HG03159 (cell line): ENCODE data around the gene PUSL1.
A peak's percentile ranks its signal among the peaks of the same experiment; 100 is the strongest.

Experiments
- ATAC-seq: cut with Tn5 transposase; IDR thresholded peaks from one replicate; pipeline ENCODE4 v1.9.1; 2021; ENCODE audit warnings: mild to moderate bottlenecking, moderate library complexity; ENCODE audit not compliant: unreplicated experiment

The PUSL1 gene

DNA sequence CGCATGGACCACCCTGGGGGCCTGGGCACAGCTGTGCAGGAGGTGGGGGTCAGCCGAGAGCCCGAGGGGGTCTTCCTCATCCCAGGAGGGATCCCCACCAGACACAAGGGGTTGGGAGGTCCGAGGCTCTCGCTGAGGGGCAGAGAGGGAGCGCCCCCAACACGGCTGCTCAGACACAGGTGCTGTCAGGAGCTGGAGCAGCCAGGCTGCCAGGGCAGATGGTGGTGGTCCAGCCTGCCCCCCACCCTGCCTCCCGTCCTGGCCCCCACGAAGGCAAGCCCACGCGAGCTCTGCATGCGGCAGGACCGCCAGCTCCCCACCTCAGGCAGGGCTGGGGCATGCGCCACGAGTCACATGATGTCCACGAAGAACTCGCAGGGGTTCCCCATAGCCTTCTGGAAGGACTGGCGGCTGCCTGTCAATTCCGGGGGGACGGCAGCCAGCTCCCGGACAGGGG is 27.4 kb downstream of the PUSL1 start:
- ATAC-seq = no peak

DNA sequence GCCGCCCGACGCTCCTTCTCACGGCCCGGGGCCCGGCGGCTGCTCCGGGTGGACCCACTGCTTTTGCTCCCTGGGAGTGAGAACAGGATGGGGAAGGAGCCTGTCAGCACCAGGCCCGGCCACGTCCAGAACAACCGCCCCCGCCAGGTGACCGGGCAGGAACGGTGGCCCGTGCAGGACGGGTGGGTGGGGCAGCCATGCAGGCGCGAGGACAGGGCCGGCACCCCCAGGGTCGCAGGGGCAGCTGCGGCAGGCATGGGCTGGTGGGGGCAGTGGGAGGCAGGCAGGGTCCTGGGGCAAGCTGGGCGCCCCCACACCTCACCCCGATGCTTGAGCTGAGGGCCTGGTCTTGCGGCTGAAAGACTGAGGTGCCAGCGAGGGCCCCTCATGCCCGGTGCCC is 28.0 kb downstream of the PUSL1 start:
- ATAC-seq = no peak

DNA sequence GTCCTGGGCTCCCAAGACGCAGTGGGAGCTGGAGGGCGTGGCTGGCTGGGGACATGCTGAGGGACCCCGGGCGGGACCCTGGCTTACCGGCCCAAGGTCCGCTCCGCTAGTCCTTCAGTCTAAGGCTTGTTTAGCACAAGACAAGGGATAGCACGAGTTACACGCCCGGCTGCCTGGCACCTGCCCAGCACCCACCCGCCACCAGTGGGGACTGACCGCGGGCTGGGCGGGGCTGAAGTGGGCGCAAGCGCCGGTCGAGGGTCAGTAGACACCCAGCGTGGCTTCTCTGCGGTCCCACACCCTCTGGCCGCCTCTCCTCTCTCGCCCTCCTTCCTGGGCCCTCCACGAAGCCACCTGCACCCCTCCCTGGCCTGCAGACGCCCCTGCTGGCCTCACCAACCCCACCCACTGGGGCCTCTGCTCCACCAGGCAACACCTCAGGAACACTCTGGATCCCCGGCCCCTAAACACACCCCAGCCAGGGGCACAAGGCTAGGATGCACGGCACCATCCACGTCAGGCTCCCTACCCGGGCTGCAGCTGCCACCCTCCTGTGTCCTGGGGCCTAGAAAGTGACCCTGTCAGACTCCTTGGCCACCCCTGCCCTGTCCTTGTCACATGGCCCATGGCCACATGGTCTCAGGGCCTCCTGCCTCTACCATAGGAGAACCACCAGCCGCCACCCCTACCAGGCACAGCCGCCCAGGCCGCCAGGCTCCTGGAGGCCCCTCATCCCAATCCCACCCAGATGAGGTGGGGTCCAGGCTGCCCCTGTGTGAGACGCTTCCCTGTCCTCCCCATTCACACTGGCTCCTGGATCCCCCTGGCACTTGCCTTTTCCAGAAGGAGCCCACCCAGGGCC is 28.8 kb downstream of the PUSL1 start:
- ATAC-seq = no peak

DNA sequence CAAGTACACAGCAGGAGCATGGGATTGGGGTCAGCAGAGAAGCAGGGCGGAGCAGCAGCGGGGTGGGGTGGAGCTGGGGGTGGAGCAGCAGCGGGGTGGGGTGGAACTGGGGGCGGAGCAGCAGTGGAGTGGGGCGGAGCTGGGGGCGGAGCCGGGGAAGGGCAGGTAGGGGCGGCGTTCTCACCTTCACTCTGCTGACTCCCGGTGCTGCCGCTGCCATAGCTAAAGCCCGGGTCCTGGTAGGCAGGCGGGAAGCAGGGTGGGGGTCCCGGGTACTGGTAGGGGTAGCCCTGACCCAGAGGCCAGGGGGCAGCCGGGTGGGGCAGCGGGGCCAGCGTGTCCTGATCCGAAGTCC is 29.4 kb downstream of the PUSL1 start:
- no peak for ATAC-seq

- ATAC-seq = no peak
Observed at GRCh38 chr1:1338278-1338677, 29.9 kb downstream of the PUSL1 start.

GRCh38 chr1:1340185-1340584 is 31.8 kb downstream of the PUSL1 start:
- ATAC-seq = no peak

- ATAC-seq = no peak
Observed at GRCh38 chr1:1340791-1341548, 32.6 kb downstream of the PUSL1 start.

- ATAC-seq = no peak
Observed at GRCh38 chr1:1341549-1342021, 33.2 kb downstream of the PUSL1 start.

DNA sequence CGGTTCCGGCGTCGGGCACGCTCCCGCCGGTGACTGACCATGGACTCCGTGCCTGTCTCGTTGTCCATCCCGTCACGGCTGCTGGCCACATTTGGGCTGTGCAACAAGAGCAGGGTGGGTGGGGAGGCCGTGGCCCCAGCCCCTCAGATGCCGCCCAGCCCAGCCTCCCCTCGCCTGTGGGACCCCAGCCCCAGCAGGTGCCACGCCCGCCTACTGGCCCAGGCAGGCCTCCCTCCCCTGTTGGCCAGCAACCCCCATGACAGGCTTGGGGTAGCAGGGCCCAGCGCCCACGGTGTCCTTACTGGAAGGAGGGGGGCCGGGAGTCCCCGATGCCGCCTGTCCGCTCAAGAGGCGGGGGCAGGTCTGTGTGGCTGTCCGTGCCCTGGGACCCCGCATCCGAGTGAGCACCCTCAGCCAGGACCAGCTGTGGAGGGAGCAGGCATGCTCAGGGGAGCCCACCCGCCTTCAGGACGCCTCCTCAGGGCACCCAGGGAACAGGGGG is 33.7 kb downstream of the PUSL1 start:
- no peak for ATAC-seq

DNA sequence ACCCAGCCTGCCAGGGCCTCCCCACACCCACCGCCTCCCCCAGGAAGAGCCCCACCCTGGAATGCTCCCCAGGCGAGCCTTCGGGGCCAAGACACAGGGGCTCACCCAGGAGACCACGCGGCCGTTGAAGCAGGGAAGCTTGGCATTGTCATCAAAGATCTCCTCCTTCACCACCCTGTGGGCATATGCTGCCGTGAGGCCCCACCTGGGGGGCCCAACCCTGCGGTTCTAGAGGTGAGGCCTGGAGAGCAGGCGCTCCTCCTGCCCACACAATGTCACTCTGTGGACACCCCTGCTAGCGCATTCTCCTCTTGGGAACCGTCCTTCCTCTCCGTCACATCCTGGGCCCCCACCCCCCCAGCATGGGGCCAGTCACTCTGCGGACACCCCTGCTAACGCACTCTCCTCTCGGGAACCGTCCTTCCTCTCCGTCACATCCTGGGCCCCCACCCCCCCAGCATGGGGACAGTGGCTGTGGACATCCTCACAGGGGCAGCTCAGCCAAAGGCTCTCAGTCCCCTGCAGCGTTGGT is 34.3 kb downstream of the PUSL1 start:
- no peak for ATAC-seq

DNA sequence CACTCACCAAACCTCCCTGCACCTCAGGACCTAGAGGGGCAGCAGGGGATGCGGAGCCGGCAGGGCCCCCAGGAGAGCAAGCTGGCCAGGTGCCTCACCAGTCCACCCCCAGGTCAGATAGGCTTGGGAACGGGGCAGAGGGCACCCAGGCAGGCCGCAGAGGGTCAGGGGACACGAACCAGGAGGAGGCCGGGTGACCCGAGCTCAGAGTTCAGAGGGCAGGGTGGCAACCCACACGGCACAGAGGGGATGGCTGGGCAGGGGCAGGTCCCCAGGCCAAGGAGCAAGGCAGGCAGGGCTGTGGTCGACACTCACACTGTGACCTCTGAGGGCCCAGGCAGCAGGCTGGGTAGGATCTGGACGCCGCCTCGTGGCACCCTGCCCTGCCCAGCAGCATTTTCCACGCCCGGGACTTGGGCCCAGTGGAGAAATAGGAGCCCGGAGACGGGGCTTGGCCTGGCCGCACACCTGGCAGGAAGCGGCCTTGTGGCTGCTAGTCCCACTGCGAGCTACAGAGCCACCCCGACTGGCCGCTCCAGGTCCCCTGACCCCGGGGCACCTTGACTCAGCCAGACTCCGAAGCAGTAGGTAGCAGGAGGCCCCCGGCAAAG is 35.5 kb downstream of the PUSL1 start:
- no peak for ATAC-seq

GRCh38 chr1:1344655-1345361 is 36.4 kb downstream of the PUSL1 start:
- no peak for ATAC-seq

DNA sequence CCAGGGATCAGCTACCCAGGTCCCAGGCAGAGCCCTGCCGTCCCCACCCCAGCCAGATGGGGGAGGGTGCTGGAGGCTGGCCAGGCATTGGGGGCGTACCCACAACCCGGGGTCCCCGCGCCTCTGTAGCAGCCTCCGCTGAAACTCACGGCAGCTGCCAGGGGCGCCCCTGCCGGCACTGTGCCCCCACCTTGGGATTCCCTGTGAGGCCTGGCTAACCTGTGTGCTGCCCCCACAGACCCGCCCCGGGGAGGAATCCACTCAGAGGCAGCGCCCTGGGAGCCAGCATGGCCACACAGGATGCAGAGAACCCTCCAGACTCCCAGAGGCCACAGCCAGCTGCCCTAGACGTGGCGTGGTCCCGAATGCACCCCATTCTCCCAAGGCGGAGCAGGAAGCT is 37.0 kb downstream of the PUSL1 start:
- ATAC-seq = no peak

- no peak for ATAC-seq
Observed at GRCh38 chr1:1345860-1346500, 37.6 kb downstream of the PUSL1 start.

- ATAC-seq = no peak
Observed at GRCh38 chr1:1346501-1346890, 38.1 kb downstream of the PUSL1 start.

DNA sequence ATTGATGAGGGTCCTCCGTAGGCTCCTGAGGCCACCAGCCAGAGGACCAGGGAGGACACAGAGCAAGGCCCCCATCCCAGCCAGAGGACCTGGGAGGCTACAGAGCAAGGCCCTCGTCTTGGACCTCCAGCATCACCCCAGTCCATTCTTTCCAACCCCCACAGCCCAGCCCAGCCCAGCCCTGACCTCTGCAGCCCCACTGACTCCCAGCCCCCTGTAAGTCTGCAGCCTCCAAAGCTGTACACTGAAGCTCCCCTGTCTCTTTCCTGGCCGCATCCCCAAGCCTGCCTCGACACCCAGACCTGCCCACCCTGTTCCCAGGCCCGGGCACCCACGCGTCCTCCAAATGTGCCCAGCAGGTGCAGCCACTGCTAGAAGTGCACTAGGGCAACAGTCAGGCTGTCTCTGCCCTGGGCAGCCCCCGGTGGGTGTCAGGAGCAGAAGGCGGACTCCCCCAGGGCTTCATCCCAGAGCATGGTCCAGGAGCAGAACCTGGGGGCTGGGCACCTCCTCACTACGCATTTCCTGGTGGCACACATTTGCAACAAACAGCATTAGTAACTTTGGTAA is 38.7 kb downstream of the PUSL1 start:
- ATAC-seq = no peak

DNA sequence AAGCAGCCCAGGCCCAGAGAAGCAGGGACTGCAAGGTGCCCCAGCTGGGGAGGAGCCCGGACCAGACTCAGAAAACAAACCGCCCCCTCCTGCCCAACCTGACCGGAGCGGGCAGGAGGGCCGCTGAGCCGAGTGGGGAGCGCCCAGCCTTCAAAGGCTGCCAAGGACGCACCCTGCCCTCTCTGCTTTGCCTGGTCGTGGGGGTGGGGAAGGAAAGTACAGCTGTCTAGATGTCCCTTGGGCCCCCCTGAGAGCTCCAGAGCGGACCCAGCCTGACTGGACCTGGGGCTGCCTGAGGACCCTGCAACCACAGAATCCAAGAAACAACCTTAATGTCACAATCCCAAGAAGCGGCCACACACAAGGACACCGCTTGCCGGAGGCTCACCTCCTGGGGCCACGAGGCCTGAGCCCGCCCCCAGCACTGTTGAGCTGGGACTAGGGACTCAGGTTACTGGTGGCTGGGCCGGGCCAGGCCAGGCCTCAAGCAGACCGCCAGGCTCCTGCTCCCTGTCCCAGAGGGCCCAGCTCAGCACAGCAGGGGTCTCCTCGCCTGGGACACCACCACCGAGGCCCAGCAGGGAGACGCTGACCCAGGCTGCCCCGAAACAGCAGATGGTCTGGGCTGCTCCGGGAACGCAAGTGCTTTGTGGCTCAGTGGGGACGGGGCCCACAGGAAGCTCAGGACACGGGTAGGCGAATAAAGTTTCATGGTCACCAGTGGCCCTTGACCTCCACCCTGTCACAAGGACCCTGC is 39.4 kb downstream of the PUSL1 start:
- ATAC-seq = no peak

DNA sequence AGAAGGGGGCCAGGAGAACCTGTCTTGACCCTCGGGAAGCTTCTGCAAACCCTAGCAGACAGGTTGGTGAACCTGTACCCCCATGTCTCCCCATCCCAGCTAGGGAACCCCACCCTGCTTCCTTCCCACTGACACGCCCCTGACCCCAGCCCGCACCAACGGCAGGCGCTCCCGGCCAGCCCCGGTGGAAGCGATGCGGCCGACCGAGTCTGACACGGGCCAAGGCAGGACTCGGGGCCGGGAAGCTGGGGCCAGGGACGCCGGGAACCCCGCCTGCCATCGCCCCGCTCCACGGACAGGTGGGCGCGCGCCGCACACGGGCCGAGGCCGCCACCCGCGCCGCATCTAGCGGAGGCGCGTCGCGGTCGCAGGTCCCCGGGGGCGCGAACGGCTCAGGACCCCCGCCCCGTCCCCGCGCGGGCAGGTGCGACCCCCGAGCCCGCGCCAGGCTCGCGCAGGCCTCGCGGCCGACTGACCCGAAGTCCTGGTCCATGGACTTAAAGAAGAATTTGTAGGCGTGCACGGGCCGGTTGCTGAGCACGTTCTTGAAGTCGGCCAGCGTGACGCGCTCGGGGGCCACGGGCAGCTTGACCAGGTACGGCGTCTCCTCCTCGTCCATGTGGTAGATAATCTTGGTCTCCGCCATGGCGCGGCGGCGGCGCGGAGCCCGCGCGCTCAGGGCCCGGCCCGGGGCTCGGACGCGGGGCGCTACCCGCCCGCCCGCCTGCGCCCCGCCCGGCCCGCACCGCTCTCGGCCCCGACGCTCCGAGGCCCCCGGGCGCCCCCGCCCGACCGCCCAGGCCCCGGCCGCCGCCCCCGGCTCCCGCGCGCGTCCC is 40.2 kb downstream of the PUSL1 start:
- peak; percentile 33 for ATAC-seq
